ENCODE results near the gene RCBTB2.

GRCh38 chr13:48580185-48580803, 47.4 kb upstream of the RCBTB2 start:
- TF ChIP-seq EZH2 (IDR thresholded peaks at IDR 0.05; ENCODE audit: insufficient read depth, poor library complexity, severe bottlenecking): no peak
- TF ChIP-seq EZH2phosphoT487 (IDR thresholded peaks at IDR 0.05; ENCODE audit: insufficient read depth, low read depth): no peak

Measured in GM23248 (cell line).